DMS 273 treated with DMSO at 0.1 percent for 48 hours (cell line): ENCODE measurements around the gene CFAP99.

Experiments used
- DNase-seq: peaks from one replicate; lab custom pipeline; 2025; lab: John Stamatoyannopoulos, UW

Gene CFAP99

GRCh38 chr4:2510351-2511259 lies 91.8 kb downstream of the CFAP99 start:
- DNase-seq: no peak

DNA sequence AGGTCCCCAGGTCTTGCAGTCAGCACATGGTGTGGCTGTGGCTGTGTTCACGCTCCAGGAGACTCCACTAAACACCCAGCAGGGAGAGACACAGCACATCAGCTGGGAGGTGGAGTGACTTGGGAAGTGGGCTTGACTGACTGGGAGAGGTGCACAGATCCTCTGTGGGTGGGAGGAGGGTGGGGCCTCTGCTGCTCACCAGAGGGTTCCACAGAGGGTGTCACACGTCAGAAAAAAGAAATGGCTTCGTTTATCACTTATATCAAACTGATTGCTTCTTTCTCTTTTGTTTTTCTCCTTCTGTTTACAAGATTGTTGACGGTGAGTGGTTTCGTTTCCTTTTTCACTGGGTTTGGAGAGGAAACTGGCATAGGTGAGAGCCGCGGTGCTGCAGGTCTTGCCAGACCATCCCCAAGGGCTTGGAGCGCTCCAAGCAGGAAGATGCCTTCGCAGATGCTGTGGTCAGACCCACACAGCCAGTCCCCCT lies 92.9 kb downstream of the CFAP99 start:
- no peak for DNase-seq
